GM21619 (cell line): Measurements from ENCODE around the gene CEACAM5.
"Not testable (repeated sequence)": the region's sequence is repeated elsewhere in the genome, so short reads cannot be mapped to it uniquely, and the experiment has no call there.

ENCODE experiments used
- ATAC-seq: cut with Tn5 transposase; IDR thresholded peaks from one replicate; pipeline ENCODE4 v1.9.1; 2021; ENCODE audit not compliant: unreplicated experiment

CEACAM5 gene

GRCh38 chr19:41739361-41739760, 30.9 kb downstream of the CEACAM5 start:
- ATAC-seq, result no peak

- no peak for ATAC-seq
Measured at GRCh38 chr19:41740415-41741243, 32.2 kb downstream of the CEACAM5 start.

- no peak for ATAC-seq
Measured at GRCh38 chr19:41741244-41741554, 32.8 kb downstream of the CEACAM5 start.

- no peak for ATAC-seq
Measured at GRCh38 chr19:41744850-41745249, 36.4 kb downstream of the CEACAM5 start.

- no peak for ATAC-seq
Measured at GRCh38 chr19:41745756-41746155, 37.3 kb downstream of the CEACAM5 start.

- no peak for ATAC-seq
Measured at GRCh38 chr19:41746593-41747227, 38.3 kb downstream of the CEACAM5 start.

- ATAC-seq, result no peak
Measured at GRCh38 chr19:41748012-41748411, 39.6 kb downstream of the CEACAM5 start.

- ATAC-seq, result not testable (repeated sequence)
Measured at GRCh38 chr19:41750248-41751134, 42.1 kb downstream of the CEACAM5 start.

- ATAC-seq, result no peak
Measured at GRCh38 chr19:41753159-41753558, 44.7 kb downstream of the CEACAM5 start.

- no peak for ATAC-seq
Measured at GRCh38 chr19:41753936-41754529, 45.6 kb downstream of the CEACAM5 start.

GRCh38 chr19:41755328-41755913, 47.0 kb downstream of the CEACAM5 start, which contains the start of gene CEACAM6:
TSS of gene CEACAM6 (plus strand) at chr19:41755530. CDS start at chr19:41755639, 109 bp downstream.
- no peak for ATAC-seq

GRCh38 chr19:41758846-41759245, 50.4 kb downstream of the CEACAM5 start:
- ATAC-seq, result no peak

GRCh38 chr19:41767115-41767514, 58.7 kb downstream of the CEACAM5 start:
- no peak for ATAC-seq

GRCh38 chr19:41768105-41768504, 59.7 kb downstream of the CEACAM5 start:
- not testable (repeated sequence) for ATAC-seq

- no peak for ATAC-seq
Measured at GRCh38 chr19:41769608-41770007, 61.2 kb downstream of the CEACAM5 start.

- ATAC-seq, result no peak
Measured at GRCh38 chr19:41771410-41771809, 63.0 kb downstream of the CEACAM5 start.

GRCh38 chr19:41774515-41774980, 66.1 kb downstream of the CEACAM5 start:
- ATAC-seq, result no peak

- ATAC-seq, result no peak
Measured at GRCh38 chr19:41776700-41777099, 68.3 kb downstream of the CEACAM5 start.
